Measurements from ENCODE around the gene DHRSX.

GRCh38 chrX:2463973-2464676 is 36.7 kb downstream of the DHRSX start:
- TF ChIP-seq CTCF (conservative IDR thresholded peaks at IDR 0.05) = no peak
- TF ChIP-seq ZFX (IDR thresholded peaks at IDR 0.05) = no peak

Measured in C4-2B (cell line).